GM12865 (cell line): Measurements from ENCODE around the gene COQ3.

ENCODE experiments used
- DNase-seq: peaks from one replicate; pipeline ENCODE4 v3.0.0; 2010; ENCODE audit warnings: low read depth
- H3K4me3 ChIP-seq: 2 replicates; pipeline ENCODE4 v1.5.1; 2011; ENCODE audit warnings: mild to moderate bottlenecking, low read depth, low read length, control low read depth
- TF ChIP-seq, protein P1 (sequence below): IDR thresholded peaks from 2 replicates; pipeline ENCODE4 v1.5.1; 2011; ENCODE audit warnings: low read length, control low read depth, low read depth, inconsistent platforms; ENCODE audit not compliant: insufficient read depth; ENCODE audit errors: missing control alignments

COQ3 gene

DNA sequence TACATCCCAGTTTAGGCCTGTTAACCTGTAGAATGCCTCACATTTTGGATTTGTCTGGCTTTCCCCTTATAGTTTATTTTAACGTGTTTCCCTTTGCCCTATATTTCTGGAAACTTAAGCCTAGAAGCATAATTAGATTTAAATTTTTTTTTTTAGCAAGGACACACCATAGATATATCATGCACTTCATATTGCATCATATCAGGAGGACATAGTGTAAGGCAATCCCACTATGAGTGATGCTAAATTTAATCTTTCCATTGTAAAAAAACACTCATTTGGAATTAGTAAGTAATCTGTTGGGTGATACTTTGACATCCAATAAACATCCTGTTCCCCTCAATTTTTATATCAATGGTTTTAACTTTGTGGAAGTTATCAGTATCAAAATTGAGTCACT lies 34.2 kb downstream of the COQ3 start:
- TF ChIP-seq, protein P1, sequence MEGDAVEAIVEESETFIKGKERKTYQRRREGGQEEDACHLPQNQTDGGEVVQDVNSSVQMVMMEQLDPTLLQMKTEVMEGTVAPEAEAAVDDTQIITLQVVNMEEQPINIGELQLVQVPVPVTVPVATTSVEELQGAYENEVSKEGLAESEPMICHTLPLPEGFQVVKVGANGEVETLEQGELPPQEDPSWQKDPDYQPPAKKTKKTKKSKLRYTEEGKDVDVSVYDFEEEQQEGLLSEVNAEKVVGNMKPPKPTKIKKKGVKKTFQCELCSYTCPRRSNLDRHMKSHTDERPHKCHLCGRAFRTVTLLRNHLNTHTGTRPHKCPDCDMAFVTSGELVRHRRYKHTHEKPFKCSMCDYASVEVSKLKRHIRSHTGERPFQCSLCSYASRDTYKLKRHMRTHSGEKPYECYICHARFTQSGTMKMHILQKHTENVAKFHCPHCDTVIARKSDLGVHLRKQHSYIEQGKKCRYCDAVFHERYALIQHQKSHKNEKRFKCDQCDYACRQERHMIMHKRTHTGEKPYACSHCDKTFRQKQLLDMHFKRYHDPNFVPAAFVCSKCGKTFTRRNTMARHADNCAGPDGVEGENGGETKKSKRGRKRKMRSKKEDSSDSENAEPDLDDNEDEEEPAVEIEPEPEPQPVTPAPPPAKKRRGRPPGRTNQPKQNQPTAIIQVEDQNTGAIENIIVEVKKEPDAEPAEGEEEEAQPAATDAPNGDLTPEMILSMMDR: no peak
- no peak for DNase-seq
- H3K4me3 ChIP-seq: no peak overlapping the region

DNA sequence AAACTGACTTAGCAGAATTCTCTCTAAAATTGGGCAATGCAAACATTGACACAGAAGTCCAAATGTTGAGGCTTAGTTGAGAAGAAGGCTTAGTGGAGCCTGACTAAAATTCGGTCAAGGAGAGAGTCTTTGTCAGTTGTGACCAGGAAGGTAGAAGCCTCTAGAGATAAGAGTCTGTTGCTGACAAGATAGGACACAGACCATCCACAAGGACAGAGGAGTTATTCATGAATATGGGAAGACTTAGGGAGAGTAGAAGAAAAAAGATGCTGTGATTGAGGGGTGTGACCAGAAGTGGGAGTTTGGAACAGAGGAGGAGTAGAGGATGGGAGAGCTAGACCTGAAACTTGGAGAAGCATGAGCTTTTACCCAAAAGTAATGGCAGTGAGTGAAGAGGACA lies 37.4 kb downstream of the COQ3 start:
- no peak overlapping the region for H3K4me3 ChIP-seq
- TF ChIP-seq, protein P1: no peak
- DNase-seq: no peak

DNA sequence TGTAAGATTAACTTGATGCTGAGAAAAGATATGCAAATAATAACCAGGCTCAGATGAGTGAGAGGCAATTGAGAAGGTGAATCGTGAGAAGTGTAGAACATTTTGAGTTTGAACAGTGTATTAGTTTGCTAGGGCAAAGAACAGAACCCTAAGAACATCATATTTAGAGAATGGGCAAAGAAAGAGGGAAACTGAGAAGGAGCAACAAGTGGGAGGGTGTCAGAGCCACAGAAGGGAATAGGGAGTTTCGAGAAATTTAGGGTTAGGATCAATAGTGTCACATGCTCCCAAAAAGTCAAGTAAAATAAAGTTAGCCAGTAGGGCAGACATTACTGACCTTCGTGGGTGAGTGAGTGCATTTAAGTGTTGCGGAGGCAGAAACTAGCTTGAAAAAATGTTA lies 39.0 kb downstream of the COQ3 start:
- DNase-seq: no peak
- H3K4me3 ChIP-seq: no peak overlapping the region
- TF ChIP-seq, protein P1: no peak

DNA sequence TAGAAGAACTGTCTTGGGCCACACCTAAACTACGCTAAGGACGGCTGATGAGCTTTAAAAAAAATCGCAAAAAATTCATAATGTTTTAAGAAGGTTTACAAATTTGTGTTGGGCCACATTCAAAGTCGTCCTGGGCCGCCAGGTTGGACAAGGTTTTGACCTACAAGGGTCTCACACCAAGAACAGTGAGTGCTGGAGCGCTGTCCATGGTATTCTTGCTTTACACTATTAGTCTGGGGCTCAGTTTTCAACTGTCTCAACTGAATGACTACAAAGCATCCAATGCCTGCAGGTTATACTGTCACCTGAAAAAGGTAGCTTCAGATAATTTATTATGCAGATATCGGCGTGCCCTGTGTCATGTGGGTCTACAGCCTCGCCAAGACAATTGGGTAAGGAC lies 40.9 kb downstream of the COQ3 start:
- DNase-seq: no peak
- TF ChIP-seq, protein P1: no peak
- no peak overlapping the region for H3K4me3 ChIP-seq

DNA sequence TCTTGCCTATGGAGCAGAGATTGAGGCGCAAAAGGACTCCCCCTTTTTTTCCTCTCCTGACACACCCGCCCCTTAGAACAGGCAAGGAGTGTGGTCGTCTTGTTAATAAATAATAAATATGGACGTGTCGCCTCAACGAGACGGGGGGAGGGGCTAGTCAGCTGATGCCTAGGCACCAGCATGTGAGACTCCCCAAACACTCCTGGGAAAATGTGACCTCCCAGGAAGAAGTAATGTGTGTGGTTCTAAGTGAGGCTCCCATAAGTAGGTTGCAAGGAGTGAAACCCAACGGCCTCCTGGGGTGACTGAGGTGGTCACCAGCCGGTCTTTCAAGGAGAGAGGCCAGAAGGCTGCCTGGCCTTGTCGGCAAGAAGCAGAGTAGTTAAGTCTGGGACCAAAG lies 43.4 kb downstream of the COQ3 start:
- no peak overlapping the region for H3K4me3 ChIP-seq
- DNase-seq: no peak
- TF ChIP-seq, protein P1: no peak

DNA sequence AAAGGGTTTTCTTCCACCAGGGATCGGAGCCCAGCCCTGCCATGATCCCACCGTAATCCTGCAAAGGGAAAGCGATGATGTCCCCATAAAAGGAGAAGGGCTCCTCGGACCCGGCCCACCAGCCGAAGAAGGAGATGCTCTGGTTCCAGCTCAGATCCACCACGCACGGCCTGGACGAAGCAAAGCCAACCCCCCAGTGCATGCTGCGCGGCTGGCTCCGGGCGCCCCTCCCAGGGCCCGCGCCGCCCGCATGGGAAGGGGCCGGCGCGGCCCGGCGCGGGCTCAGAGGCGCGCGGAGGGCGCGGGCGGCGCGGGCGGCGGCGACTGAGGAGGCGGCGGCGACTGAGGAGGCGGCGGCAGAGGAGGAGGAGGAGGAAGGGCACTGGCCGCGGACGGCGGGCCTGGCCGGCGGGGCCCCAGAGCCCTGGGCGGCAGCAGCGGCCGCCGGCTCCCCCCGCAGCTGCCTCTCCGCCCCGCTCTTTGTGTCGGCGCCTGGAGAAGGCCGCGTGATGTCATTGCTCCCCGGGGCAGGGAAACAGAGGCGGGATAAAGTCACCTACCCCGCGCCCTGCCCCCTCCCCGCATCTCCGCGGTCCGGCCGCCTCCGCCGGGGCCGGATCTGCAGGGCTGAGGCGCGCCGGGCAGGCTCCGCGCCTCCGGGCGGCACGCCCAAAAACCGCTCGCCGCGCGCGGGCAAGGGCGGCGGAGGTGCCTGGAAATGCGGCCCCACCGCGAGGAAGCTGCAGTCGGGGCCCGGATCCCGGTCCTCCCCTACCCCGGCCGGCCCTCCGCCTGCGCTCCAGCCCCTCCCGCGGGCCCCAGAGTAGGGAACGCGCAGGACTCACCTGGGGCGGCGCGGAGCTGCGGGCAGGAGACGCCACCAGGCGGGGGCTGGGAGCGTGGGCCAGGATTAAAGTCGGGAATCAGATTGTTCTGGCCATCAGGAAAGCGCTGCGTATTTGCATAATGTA lies 44.5 kb downstream of the COQ3 start, which contains the start of gene FAXC:
Gene FAXC, minus strand, starts transcription at position 504 of the 971 bp plus-strand sequence. Its CDS starts 302 bp downstream, at position 202.
- TF ChIP-seq, protein P1: peak; percentile 5
- DNase-seq: no peak
- peak within 1 kb of the TSS; percentile 50 for H3K4me3 ChIP-seq
